Stimulated activated CD4-positive, alpha-beta T cell treated with anti-CD3 and anti-CD28 coated beads, Interleukin-2, amount 100 ng/mL, for 48 hours (primary cell): ENCODE results near the gene FLT1.

Source experiments
- DNase-seq, 2 donors: peaks; one replicate each; pipeline ENCODE4 v3.0.0-alpha.2; 2020

FLT1 gene

GRCh38 chr13:28375250-28375930 lies 119.5 kb downstream of the FLT1 start:
- no peak for DNase-seq

GRCh38 chr13:28373810-28374209 lies 121.1 kb downstream of the FLT1 start:
- no peak for DNase-seq

GRCh38 chr13:28370448-28370847 lies 124.5 kb downstream of the FLT1 start:
- DNase-seq = no peak

GRCh38 chr13:28358708-28359107 lies 136.2 kb downstream of the FLT1 start:
- no peak for DNase-seq

GRCh38 chr13:28357911-28358433 lies 137.0 kb downstream of the FLT1 start:
- no peak for DNase-seq

GRCh38 chr13:28357247-28357825 lies 137.6 kb downstream of the FLT1 start:
- no peak for DNase-seq

- DNase-seq = no peak
Measured at GRCh38 chr13:28356561-28357021, 138.3 kb downstream of the FLT1 start.

GRCh38 chr13:28355822-28356371 lies 139.0 kb downstream of the FLT1 start:
- DNase-seq = no peak

- no peak for DNase-seq
Measured at GRCh38 chr13:28355046-28355821, 139.7 kb downstream of the FLT1 start.

GRCh38 chr13:28353679-28354078 lies 141.2 kb downstream of the FLT1 start:
- no peak for DNase-seq

- DNase-seq = no peak
Measured at GRCh38 chr13:28349907-28350654, 144.8 kb downstream of the FLT1 start.

GRCh38 chr13:28349371-28349770 lies 145.6 kb downstream of the FLT1 start:
- no peak for DNase-seq

- no peak for DNase-seq
Measured at GRCh38 chr13:28347456-28348371, 147.2 kb downstream of the FLT1 start.

GRCh38 chr13:28346154-28346553 lies 148.8 kb downstream of the FLT1 start:
- no peak for DNase-seq

- no peak for DNase-seq
Measured at GRCh38 chr13:28344163-28344562, 150.8 kb downstream of the FLT1 start.

GRCh38 chr13:28342251-28342650 lies 152.7 kb downstream of the FLT1 start:
- no peak for DNase-seq

- no peak for DNase-seq
Measured at GRCh38 chr13:28340272-28340793, 154.6 kb downstream of the FLT1 start.

- DNase-seq = no peak
Measured at GRCh38 chr13:28339419-28339818, 155.5 kb downstream of the FLT1 start.

GRCh38 chr13:28338742-28339141 lies 156.2 kb downstream of the FLT1 start:
- DNase-seq = no peak

GRCh38 chr13:28338006-28338574 lies 156.8 kb downstream of the FLT1 start:
- DNase-seq = no peak
